Ishikawa (cell line): Measurements from ENCODE around the gene CAMTA1.

Experiments
- CEBPB ChIP-seq: IDR thresholded peaks from 2 replicates; pipeline ENCODE4 v1.6.1; 2012
- CREB1 ChIP-seq: IDR thresholded peaks from 2 replicates; pipeline ENCODE4 v1.6.1; 2012; ENCODE audit warnings: low read depth
- EGR1 ChIP-seq: IDR thresholded peaks from 2 replicates; pipeline ENCODE4 v1.6.1; 2012
- EP300 ChIP-seq: IDR thresholded peaks from 2 replicates; pipeline ENCODE4 v1.6.1; 2012; ENCODE audit warnings: borderline replicate concordance
- FOXM1 ChIP-seq: IDR thresholded peaks from 2 replicates; pipeline ENCODE4 v1.6.1; 2012; ENCODE audit warnings: low read depth, borderline replicate concordance
- NFIC ChIP-seq: IDR thresholded peaks from 2 replicates; pipeline ENCODE4 v1.6.1; 2012
- RAD21 ChIP-seq: IDR thresholded peaks from 2 replicates; pipeline ENCODE4 v1.6.1; 2012; ENCODE audit warnings: low read depth
- TAF1 ChIP-seq: IDR thresholded peaks from 2 replicates; pipeline ENCODE4 v1.6.1; 2012; ENCODE audit warnings: low read depth, mild to moderate bottlenecking
- TCF12 ChIP-seq: IDR thresholded peaks from 2 replicates; pipeline ENCODE4 v1.6.1; 2012; ENCODE audit warnings: low read depth
- TEAD4 ChIP-seq: IDR thresholded peaks from 2 replicates; pipeline ENCODE4 v1.6.1; 2012
- YY1 ChIP-seq: IDR thresholded peaks from 2 replicates; pipeline ENCODE4 v1.6.1; 2012; ENCODE audit warnings: low read depth
- ZBTB7A ChIP-seq: IDR thresholded peaks from 2 replicates; pipeline ENCODE4 v1.6.1; 2012; ENCODE audit warnings: low read depth
- TF ChIP-seq, protein P1 (sequence below): IDR thresholded peaks from 2 replicates; pipeline ENCODE4 v1.6.1; 2012; ENCODE audit warnings: low read depth, mild to moderate bottlenecking
- TF ChIP-seq, protein P2 (sequence below): IDR thresholded peaks from 2 replicates; pipeline ENCODE4 v1.6.1; 2012
- TF ChIP-seq, protein P3 (sequence below): IDR thresholded peaks from 2 replicates; pipeline ENCODE4 v1.6.1; 2012

Gene CAMTA1

DNA sequence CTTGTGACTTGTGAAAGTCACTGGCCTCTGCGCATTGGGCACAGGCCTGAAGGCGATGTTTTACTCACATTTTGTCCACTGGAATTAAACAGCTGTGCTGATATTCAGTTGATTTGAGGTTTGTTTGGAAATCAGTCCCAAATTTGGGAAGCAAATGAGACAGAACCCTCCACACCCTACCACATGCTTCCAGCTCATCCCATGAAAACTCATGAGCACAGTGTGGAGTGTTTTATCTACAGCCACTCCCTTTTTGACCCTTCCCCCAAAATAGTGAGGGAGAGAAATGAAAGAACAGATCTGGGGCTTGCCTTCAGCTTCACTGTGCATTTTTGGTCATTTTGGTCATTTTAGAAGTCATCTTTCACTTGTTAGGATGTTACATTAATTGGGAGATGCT lies 101.3 kb downstream of the CAMTA1 start:
- TF ChIP-seq, protein P1, sequence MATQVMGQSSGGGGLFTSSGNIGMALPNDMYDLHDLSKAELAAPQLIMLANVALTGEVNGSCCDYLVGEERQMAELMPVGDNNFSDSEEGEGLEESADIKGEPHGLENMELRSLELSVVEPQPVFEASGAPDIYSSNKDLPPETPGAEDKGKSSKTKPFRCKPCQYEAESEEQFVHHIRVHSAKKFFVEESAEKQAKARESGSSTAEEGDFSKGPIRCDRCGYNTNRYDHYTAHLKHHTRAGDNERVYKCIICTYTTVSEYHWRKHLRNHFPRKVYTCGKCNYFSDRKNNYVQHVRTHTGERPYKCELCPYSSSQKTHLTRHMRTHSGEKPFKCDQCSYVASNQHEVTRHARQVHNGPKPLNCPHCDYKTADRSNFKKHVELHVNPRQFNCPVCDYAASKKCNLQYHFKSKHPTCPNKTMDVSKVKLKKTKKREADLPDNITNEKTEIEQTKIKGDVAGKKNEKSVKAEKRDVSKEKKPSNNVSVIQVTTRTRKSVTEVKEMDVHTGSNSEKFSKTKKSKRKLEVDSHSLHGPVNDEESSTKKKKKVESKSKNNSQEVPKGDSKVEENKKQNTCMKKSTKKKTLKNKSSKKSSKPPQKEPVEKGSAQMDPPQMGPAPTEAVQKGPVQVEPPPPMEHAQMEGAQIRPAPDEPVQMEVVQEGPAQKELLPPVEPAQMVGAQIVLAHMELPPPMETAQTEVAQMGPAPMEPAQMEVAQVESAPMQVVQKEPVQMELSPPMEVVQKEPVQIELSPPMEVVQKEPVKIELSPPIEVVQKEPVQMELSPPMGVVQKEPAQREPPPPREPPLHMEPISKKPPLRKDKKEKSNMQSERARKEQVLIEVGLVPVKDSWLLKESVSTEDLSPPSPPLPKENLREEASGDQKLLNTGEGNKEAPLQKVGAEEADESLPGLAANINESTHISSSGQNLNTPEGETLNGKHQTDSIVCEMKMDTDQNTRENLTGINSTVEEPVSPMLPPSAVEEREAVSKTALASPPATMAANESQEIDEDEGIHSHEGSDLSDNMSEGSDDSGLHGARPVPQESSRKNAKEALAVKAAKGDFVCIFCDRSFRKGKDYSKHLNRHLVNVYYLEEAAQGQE = no peak
- TF ChIP-seq CEBPB = no peak
- no peak for TF ChIP-seq ZBTB7A
- no peak for TF ChIP-seq RAD21
- no peak for TF ChIP-seq EGR1
- no peak for TF ChIP-seq YY1
- TF ChIP-seq, protein P2, sequence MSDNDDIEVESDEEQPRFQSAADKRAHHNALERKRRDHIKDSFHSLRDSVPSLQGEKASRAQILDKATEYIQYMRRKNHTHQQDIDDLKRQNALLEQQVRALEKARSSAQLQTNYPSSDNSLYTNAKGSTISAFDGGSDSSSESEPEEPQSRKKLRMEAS = no peak
- TF ChIP-seq TEAD4 = no peak
- TF ChIP-seq FOXM1 = no peak
- no peak for TF ChIP-seq TAF1
- TF ChIP-seq TCF12 = no peak
- no peak for TF ChIP-seq CREB1
- no peak for TF ChIP-seq EP300
- TF ChIP-seq NFIC = no peak
- TF ChIP-seq, protein P3, sequence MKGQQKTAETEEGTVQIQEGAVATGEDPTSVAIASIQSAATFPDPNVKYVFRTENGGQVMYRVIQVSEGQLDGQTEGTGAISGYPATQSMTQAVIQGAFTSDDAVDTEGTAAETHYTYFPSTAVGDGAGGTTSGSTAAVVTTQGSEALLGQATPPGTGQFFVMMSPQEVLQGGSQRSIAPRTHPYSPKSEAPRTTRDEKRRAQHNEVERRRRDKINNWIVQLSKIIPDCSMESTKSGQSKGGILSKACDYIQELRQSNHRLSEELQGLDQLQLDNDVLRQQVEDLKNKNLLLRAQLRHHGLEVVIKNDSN = no peak

DNA sequence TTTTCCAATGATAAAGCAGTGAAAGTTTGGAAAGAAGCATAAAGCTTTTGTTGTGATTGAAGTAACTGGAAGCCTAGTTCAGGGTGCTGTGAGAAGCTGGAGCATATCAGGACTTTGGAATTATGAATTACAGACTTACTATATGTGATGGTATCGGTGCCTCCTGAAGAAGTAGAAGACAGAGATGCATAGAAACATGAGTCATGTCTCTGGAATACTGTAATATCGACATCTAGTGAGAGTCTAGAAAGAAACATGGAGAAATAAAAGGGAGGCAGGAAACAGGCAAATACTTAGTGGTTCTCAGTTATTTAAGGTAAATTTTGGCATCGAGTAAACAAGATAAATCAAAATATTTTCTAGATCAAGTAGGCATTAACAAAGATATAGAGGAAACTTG lies 103.0 kb downstream of the CAMTA1 start:
- TF ChIP-seq, protein P1 = no peak
- TF ChIP-seq TCF12 (no peak), TAF1 (no peak), NFIC (no peak), ZBTB7A (no peak), FOXM1 (no peak)
- TF ChIP-seq, protein P2 = no peak

DNA sequence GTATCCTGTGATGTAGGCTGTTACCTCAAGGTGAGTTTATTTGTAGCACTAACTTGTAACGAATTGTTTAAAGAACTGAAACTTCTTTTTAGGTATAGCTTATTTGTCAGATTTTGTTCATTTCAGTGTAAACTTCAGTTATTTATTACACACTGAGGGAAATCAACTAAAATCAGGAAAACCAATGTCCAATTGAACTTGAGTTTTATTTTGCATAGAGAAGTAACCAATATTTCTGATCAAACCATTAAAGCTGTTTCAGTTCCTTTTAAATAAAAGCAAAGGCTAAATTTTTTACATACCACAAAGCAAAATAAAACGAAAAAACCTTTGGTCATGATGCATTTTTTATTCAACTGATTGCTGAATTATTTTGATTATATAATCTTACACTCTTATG lies 103.6 kb downstream of the CAMTA1 start:
- TF ChIP-seq EP300 = no peak
- TF ChIP-seq CREB1 = no peak
- no peak for TF ChIP-seq ZBTB7A
- TF ChIP-seq, protein P3 = no peak
- no peak for TF ChIP-seq TAF1

DNA sequence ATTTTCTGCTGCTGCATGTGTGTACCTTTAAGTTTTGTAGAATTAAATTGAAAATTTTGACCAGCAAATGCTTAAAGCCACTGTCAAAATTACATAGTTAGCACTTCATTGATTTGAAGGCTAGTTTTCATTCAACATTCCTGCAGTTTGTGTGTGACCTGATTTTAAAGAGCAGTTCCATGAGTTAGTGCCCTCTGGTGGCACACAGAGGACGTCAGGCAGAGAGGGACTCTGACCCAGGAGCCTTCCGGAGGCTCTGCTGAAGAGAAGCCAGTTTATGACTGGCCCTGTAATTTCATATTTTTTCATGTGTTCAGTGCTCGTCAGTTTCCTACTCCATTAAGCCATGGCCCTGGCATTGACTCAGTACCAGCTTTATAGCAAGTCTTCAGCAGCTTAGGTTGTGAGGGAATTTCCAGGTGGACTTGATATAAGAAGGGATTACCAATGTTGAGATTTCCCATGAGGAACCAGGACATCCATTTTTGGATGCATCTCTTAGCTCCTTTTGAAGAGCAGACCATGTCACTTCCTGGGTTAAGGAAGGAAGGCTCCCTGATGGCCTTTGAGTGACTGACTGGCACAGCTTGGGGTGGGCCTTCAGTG lies 104.7 kb downstream of the CAMTA1 start:
- TF ChIP-seq TEAD4 = 0 out of 2 replicates have a peak, but pooled peaks have one; percentile 18
- TF ChIP-seq, protein P2 = no peak
- TF ChIP-seq, protein P3 = no peak
- peak; percentile 69 for TF ChIP-seq RAD21
- TF ChIP-seq NFIC = no peak

DNA sequence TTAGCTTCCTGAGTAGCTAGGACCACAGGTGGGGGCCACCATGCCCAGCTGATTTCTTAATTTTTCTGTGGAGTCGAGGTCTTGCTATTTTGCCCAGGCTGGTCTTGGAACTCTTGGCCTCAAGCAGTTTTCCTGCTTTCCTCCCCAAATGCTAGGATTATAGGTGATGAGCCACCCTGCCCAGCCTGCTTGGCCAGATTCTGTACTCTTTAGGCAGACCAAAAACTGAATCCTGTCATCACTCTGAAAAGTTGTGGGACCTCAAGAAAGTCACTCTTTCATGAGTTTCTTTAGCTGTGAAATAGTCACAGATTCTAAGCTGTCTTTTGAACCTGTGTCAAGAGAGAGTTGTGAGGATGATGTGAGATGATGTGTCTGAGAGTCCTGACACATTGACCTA lies 105.4 kb downstream of the CAMTA1 start:
- no peak for TF ChIP-seq TCF12
- TF ChIP-seq, protein P3 = no peak
- TF ChIP-seq, protein P1 = no peak
- no peak for TF ChIP-seq YY1
- no peak for TF ChIP-seq CEBPB
- no peak for TF ChIP-seq EP300
- TF ChIP-seq FOXM1 = no peak
- no peak for TF ChIP-seq TAF1
- no peak for TF ChIP-seq ZBTB7A
- no peak for TF ChIP-seq RAD21
- TF ChIP-seq, protein P2 = no peak
- no peak for TF ChIP-seq TEAD4
- TF ChIP-seq EGR1 = no peak
- TF ChIP-seq CREB1 = no peak
- TF ChIP-seq NFIC = no peak
